Measurements from ENCODE around the gene HOTAIR.

- TF ChIP-seq CTCF (IDR thresholded peaks at IDR 0.05) (no peak), POLR2A (IDR thresholded peaks at IDR 0.05) (no peak)
Observed at GRCh38 chr12:54009171-54010052, 34.7 kb upstream of the HOTAIR start.
